GM19023 (cell line): ENCODE results near the gene CFL2.
"Not testable (repeated sequence)": the region's sequence is repeated elsewhere in the genome, so short reads cannot be mapped to it uniquely, and the experiment has no call there.

Source experiments
- ATAC-seq: cut with Tn5 transposase; IDR thresholded peaks from one replicate; pipeline ENCODE4 v1.9.1; 2021; ENCODE audit warnings: mild to moderate bottlenecking, moderate library complexity; ENCODE audit not compliant: unreplicated experiment

CFL2 gene

GRCh38 chr14:34711796-34712712, 2.3 kb downstream of the CFL2 start:
- ATAC-seq = no peak

- no peak for ATAC-seq
Observed at GRCh38 chr14:34711169-34711568, 3.2 kb downstream of the CFL2 start.

GRCh38 chr14:34710744-34711143, 3.6 kb downstream of the CFL2 start:
- ATAC-seq = no peak

GRCh38 chr14:34710006-34710405, 4.4 kb downstream of the CFL2 start:
- no peak for ATAC-seq

GRCh38 chr14:34707722-34708121, 6.7 kb downstream of the CFL2 start:
- no peak for ATAC-seq

- ATAC-seq = no peak
Observed at GRCh38 chr14:34701808-34702207, 12.6 kb downstream of the CFL2 start.

- ATAC-seq = no peak
Observed at GRCh38 chr14:34700622-34701130, 13.7 kb downstream of the CFL2 start.

- no peak for ATAC-seq
Observed at GRCh38 chr14:34699873-34700621, 14.3 kb downstream of the CFL2 start.

- ATAC-seq = not testable (repeated sequence)
Observed at GRCh38 chr14:34694216-34694615, 20.2 kb downstream of the CFL2 start.

GRCh38 chr14:34693228-34693939, 21.0 kb downstream of the CFL2 start:
- ATAC-seq = no peak

GRCh38 chr14:34692898-34693227, 21.5 kb downstream of the CFL2 start:
- ATAC-seq = no peak

GRCh38 chr14:34692348-34692747, 22.0 kb downstream of the CFL2 start:
- ATAC-seq = no peak

- no peak for ATAC-seq
Observed at GRCh38 chr14:34691206-34691605, 23.2 kb downstream of the CFL2 start.

- ATAC-seq = no peak
Observed at GRCh38 chr14:34688470-34689206, 25.8 kb downstream of the CFL2 start.

GRCh38 chr14:34685819-34686428, 28.5 kb downstream of the CFL2 start:
- ATAC-seq = no peak

GRCh38 chr14:34684578-34684977, 29.8 kb downstream of the CFL2 start:
- ATAC-seq = no peak

GRCh38 chr14:34682787-34683321, 31.5 kb downstream of the CFL2 start:
- no peak for ATAC-seq

- ATAC-seq = no peak
Observed at GRCh38 chr14:34680806-34681479, 33.5 kb downstream of the CFL2 start.

- ATAC-seq = no peak
Observed at GRCh38 chr14:34678735-34679134, 35.7 kb downstream of the CFL2 start.
